Heart right ventricle (tissue), 16 donors: ENCODE measurements around the gene RRP8. TPM values are rescaled to one million over a fixed set of nuclear protein-coding genes. Genes with fewer than 3 reads are reported as not detected.

Source experiments
- ATAC-seq, 8 donors: fragments of 200-7000 bp; cut with Tn5 transposase; one replicate each; pipeline ENCODE4 v1.9.1; 2020; ENCODE audit warnings: mild to moderate bottlenecking in 8 of 8, moderate library complexity in 8 of 8, moderate number of reproducible peaks in 1 of 8
- DNase-seq, 2 donors: peaks; one replicate each; pipeline ENCODE4 v3.0.0-alpha.2; 2020
- H3K27ac ChIP-seq, 10 donors: fragments of 200-600 bp; sonication (generic) in 2 of 10; one replicate each; pipeline versions ENCODE4 v1.5.0 to v1.8.0; 2020 to 2022; ENCODE audit warnings: mild to moderate bottlenecking in 3 of 10
- H3K27me3 ChIP-seq, 7 donors: fragments of 200-600 bp; one replicate each; pipeline ENCODE4 v1.8.0; 2021 to 2022; ENCODE audit warnings: mild to moderate bottlenecking in 2 of 7
- H3K36me3 ChIP-seq, 9 donors: fragments of 200-600 bp; sonication (generic) in 1 of 9; one replicate each; pipeline versions ENCODE4 v1.5.0 to v1.8.0; 2020 to 2022; ENCODE audit warnings: mild to moderate bottlenecking in 2 of 9
- H3K4me1 ChIP-seq, 9 donors: fragments of 200-600 bp; sonication (generic) in 1 of 9; one replicate each; pipeline versions ENCODE4 v1.5.0 to v1.8.0; 2020 to 2022; ENCODE audit warnings: mild to moderate bottlenecking in 4 of 9
- H3K4me3 ChIP-seq, 10 donors: fragments of 200-600 bp; sonication (generic) in 2 of 10; one replicate each; pipeline versions ENCODE4 v1.5.0 to v1.8.0; 2020 to 2022; ENCODE audit warnings: mild to moderate bottlenecking in 7 of 10, moderate library complexity in 2 of 10
- H3K9me3 ChIP-seq, 11 donors: fragments of 200-600 bp in 10 of 11; sonication (generic) in 2 of 11; one replicate each; pipeline versions ENCODE4 v1.5.0 to v1.8.0; 2013 to 2022; ENCODE audit warnings: mild to moderate bottlenecking in 2 of 11, control low read depth in 1 of 11, moderate library complexity in 1 of 11
- WGBS, 2 donors: extraction: QIAGEN DNeasy Blood & Tissue Kit; methylation state at CpG; one replicate each; pipeline ENCODE4 v1.1.7; 2013; ENCODE audit warnings: inconsistent platforms in 1 of 2; 5-methylcytosine and 5-hydroxymethylcytosine counted together
- intact Hi-C, 10 donors: fragments of 100-400 bp; cut with DNase I; formaldehyde crosslinking; loops; one replicate each; pipeline versions ENCODE4 v1.11.1 to v1.14.2; 2022
- polyA plus RNA-seq, 2 donors: library from polyadenylated mRNA; stranded (reverse); fragments of 200-250 nt; gene quantifications; one replicate each; pipeline ENCODE4 v1.2.3, GENCODE V29; 2013
- total RNA-seq, 10 donors: library from RNA; stranded (reverse); fragmentation: NEBNext Ultra II Directional in 3 of 10; extraction: Animal tissue kit (Norgen Biotek cat#: 25700) in 3 of 10; gene quantifications; one replicate each; pipeline versions ENCODE4 v1.2.1 to v1.2.4, GENCODE V29; 2021 to 2023
- TF ChIP-seq, protein P1 (sequence below), 9 donors: fragments of 200-600 bp; sonication (generic) in 2 of 9; IDR thresholded peaks; one replicate each; pipeline versions ENCODE4 v1.5.0 to v1.8.0; 2021 to 2022; ENCODE audit warnings: antibody characterized with exemption in 9 of 9, mild to moderate bottlenecking in 5 of 9, moderate library complexity in 1 of 9
- donor health status: Arrhythmogenic right ventricular cardiomyopathy.
- donor health status: ischemic (EF 13 %, LVEDD 7.1; RV severe dilation, severe dysfunction).
- donor health status: healthy with polysubstance abuse.
- donor health status: DM: no; HTN: yes; CAD: no.
- donor health status: DM: no; HTN: no; CAD: no.
- donor health status: ischemic (EF 25% LVEDD 6.9; RV normal size, moderate dysfunction).
- donor health status: ischemic (EF 25% LVEDD 5.7; RV mildly dilated, moderate dysfunction).
- donor health status: healthy.
- donor health status: DM: yes; HTN: yes; CAD: no.
- donor health status: Ischemic cardiomyopathy.
- donor health status: ischemic (EF 35%, LVEDD 5.7; RV mildly dilated, moderate dysfunction).
- donor health status: nonischemic (EF 11% LVEDD 7.7; RV severe dilation, severe dysfunction).
- donor health status: DM: yes; HTN: yes; CAD: no.
- donor health status: PGD.
- donor health status: ischemic (EF 29% LVEDD 5.4; RV normal size, mild dysfunction).
- donor health status: nonischemic (EF 23%, LVEDD 6.1; RV moderate dilation, normal function).

Gene RRP8
- total and polyA plus RNA-seq, 12 donors, result 12.1 to 23.3 (median 20.5) TPM

DNA sequence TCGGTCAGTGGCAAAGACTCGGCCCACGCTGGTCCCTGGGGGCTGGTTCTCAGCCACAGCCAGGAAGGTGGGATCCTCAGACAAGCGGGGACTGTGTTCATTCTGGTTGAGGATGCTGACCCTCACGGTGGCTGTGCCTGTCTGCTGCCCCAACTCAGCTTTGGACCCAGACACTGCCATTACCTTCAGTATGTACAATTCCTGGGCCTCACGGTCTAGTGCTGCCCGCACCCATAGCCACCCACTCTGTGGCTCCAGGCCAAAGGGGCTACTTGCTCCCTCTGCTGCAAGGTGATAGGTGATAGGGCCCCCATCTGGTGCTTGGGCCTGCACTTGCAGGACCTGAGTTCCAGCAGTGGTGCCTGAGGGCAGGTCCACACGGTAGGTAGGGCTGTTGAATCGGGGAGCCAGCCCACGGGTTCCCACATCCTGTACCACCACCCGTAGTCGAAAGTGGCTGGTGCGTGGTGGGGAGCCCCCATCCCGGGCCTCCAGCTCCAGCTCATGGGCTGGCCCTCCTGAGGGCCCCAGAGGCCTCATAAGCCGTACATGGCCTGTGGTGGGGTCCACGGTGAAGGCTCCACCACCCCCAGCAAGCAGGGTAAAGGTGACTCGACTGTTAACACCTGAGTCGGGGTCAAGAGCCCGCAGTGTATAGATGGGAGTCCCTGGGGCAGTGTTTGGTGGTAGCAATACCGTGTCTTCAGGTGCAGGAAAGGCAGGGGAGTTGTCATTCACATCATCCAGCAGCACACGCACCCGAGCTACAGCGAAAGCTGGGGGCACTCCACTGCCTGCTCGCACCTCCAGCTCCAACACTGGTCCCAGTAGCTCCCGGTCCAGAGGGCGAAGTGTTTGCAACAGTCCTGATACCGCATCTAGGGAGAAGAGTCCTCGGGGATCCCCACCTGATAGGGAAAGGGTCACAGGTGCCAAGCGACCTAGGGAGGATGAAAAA, 29.0 kb upstream of the RRP8 start:
- ATAC-seq (no peak), DNase-seq (no peak)
- Histone ChIP-seq H3K9me3 (no peaks in the 10 kb centered on the region), H3K27ac (no peak overlapping the region), H3K27me3 (no peaks in the 10 kb centered on the region), H3K4me1 (peaks cover 3 to 46% (median 42%) of the 10 kb centered on the region in 9 donors), H3K36me3 (peaks cover 0 to 71% (median 17%) of the 10 kb centered on the region in 9 donors), H3K4me3 (no peak overlapping the region)
- intact Hi-C loops, result no loop called here
- TF ChIP-seq, protein P1, sequence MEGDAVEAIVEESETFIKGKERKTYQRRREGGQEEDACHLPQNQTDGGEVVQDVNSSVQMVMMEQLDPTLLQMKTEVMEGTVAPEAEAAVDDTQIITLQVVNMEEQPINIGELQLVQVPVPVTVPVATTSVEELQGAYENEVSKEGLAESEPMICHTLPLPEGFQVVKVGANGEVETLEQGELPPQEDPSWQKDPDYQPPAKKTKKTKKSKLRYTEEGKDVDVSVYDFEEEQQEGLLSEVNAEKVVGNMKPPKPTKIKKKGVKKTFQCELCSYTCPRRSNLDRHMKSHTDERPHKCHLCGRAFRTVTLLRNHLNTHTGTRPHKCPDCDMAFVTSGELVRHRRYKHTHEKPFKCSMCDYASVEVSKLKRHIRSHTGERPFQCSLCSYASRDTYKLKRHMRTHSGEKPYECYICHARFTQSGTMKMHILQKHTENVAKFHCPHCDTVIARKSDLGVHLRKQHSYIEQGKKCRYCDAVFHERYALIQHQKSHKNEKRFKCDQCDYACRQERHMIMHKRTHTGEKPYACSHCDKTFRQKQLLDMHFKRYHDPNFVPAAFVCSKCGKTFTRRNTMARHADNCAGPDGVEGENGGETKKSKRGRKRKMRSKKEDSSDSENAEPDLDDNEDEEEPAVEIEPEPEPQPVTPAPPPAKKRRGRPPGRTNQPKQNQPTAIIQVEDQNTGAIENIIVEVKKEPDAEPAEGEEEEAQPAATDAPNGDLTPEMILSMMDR (IDR thresholded peaks at IDR 0.05), result no peak
- 92 to 96% methylated on average over 29 of the region's 29 CpGs for WGBS, 2 donors

DNA sequence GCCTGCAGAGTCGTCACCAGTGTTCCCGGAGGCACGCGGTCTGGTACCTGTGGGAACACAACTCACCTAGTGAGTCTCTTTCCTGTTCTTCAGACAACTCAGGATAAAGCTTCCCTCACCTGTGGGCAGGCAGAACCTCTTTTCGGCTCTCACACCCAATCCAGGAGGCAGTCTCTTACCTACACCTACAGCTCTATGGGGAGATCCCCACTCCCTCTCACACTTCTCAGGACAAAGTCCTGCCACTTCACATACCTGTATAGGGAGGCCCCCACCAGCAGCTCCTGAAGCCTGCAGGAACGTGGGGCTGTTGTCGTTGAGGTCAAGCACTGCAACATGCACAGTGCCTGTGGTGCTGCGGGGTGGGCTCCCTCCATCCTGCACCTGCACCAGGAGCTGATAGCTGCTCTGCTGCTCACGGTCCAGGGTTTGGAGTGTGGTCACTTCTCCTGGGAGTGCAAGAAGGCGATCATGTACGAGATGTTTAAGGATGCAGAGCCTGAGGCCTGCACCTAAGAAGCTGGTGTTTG, 28.0 kb upstream of the RRP8 start:
- ATAC-seq, result no peak
- H3K4me3 ChIP-seq, result no peak overlapping the region
- intact Hi-C loops, result no loop called here
- H3K4me1 ChIP-seq, result peaks cover 2 to 37% (median 33%) of the 10 kb centered on the region in 9 donors
- no peak for DNase-seq
- H3K27me3 ChIP-seq, result no peaks in the 10 kb centered on the region
- TF ChIP-seq, protein P1 (IDR thresholded peaks at IDR 0.05), result no peak
- H3K9me3 ChIP-seq, result no peaks in the 10 kb centered on the region
- H3K36me3 ChIP-seq, result peaks cover 0 to 81% (median 19%) of the 10 kb centered on the region in 9 donors
- 89 to 91% methylated on average over 11 of the region's 11 CpGs for WGBS, 2 donors
- H3K27ac ChIP-seq, result no peak overlapping the region

DNA sequence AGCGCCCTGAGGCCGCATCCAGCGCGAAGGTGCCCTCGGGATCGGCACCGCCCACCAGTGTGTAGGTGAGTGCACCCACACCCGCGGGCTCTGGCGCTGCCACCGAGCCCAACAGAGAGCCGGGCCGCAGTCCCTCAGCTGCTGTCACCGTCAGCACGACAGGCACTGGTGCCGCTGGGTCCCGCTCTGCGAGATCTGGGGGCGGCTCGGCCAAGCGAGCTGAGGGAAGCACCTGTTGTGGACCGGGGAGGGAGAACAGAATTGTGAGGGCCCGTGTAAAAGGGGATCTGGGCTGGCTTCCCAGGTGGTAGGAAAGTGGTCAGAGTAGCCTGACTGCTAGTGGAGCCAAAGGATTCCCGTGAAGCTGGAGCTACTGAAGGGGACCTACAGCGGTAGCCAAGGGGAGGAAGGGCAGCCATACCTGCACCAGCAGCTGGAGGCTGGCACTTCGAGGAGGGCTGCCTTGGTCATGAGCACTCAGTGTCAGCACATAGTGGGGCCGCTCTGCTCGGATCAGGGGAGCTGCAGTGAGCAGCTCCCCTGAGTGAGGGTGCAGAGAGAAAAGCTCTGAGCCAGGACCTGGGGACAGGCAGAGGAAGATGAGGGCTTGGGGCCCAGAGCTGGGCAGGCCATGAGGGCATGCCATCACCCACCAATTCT, 27.3 kb upstream of the RRP8 start:
- DNase-seq, result no peak
- TF ChIP-seq, protein P1 (IDR thresholded peaks at IDR 0.05), result no peak

DNA sequence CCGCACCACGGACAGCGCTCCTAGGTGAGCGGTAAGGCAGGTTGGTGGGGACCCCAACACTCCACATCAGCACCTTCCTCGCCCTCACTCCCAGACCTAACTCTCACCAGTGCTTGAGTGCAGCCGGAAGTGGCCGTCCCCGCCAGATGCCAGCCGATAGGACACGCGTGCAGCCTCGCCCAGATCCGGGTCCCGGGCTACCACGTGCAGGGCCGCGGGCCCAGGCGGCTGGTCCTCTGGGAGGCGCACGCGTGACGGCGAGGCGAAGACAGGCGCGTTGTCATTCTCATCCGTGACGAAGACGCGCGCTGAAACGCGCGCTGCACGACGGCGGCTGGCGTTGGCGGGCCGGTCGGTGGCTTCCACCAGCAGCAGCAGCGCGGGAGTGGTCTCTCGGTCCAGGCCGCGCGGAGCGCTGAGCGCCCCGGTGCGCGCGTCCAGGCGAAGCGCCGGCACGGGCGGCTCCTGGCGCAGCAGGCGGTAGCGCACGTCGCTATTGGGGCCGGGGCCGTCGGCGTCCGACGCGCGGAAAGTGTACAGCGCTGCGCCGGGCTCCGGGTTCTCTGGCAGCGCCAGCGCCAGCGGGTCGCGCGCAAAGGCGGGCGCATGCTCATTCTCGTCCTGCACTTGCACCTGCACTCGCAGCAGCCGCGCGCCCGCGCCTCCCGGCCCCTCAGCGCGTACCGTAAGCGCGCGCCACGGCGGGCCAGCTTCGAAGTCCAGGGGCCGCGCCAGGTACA, 26.6 kb upstream of the RRP8 start:
- intact Hi-C loops, result no loop called here
- Histone ChIP-seq H3K27me3 (no peaks in the 10 kb centered on the region), H3K4me3 (no peak overlapping the region), H3K27ac (no peak overlapping the region), H3K4me1 (peaks cover 0 to 24% (median 19%) of the 10 kb centered on the region in 9 donors), H3K9me3 (no peaks in the 10 kb centered on the region), H3K36me3 (peaks cover 0 to 94% (median 19%) of the 10 kb centered on the region in 9 donors)
- DNase-seq (no peak), ATAC-seq (no peak)
- TF ChIP-seq, protein P1 (IDR thresholded peaks at IDR 0.05), result no peak
- 76 to 78% methylated on average over 99 to 102 of the region's 102 CpGs for WGBS, 2 donors

More for the DNA sequence above, 27.3 kb upstream of the RRP8 start:
- intact Hi-C loops, result no loop called here
- Histone ChIP-seq H3K9me3 (no peaks in the 10 kb centered on the region), H3K4me1 (peaks cover 0 to 31% (median 26%) of the 10 kb centered on the region in 9 donors), H3K27me3 (no peaks in the 10 kb centered on the region), H3K36me3 (peaks cover 0 to 87% (median 19%) of the 10 kb centered on the region in 9 donors), H3K27ac (no peak overlapping the region), H3K4me3 (no peak overlapping the region)
- no peak for ATAC-seq
- 84 to 89% methylated on average over 22 to 28 of the region's 28 CpGs for WGBS, 2 donors
